ENCODE measurements around the gene PTGS1.

GRCh38 chr9:122337556-122337929, 33.3 kb upstream of the PTGS1 start:
- no peak for TF ChIP-seq MXI1 (conservative IDR thresholded peaks at IDR 0.05; ENCODE audit: poor library complexity, severe bottlenecking)
- no peak for TF ChIP-seq EP300 (conservative IDR thresholded peaks at IDR 0.05; ENCODE audit: poor library complexity, severe bottlenecking)
- TF ChIP-seq, protein P1, sequence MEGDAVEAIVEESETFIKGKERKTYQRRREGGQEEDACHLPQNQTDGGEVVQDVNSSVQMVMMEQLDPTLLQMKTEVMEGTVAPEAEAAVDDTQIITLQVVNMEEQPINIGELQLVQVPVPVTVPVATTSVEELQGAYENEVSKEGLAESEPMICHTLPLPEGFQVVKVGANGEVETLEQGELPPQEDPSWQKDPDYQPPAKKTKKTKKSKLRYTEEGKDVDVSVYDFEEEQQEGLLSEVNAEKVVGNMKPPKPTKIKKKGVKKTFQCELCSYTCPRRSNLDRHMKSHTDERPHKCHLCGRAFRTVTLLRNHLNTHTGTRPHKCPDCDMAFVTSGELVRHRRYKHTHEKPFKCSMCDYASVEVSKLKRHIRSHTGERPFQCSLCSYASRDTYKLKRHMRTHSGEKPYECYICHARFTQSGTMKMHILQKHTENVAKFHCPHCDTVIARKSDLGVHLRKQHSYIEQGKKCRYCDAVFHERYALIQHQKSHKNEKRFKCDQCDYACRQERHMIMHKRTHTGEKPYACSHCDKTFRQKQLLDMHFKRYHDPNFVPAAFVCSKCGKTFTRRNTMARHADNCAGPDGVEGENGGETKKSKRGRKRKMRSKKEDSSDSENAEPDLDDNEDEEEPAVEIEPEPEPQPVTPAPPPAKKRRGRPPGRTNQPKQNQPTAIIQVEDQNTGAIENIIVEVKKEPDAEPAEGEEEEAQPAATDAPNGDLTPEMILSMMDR (IDR thresholded peaks at IDR 0.05; ENCODE audit: poor library complexity, severe bottlenecking), result no peak
- TF ChIP-seq POLR2AphosphoS5 (IDR thresholded peaks at IDR 0.05), result peak; percentile 55
- no peak for TF ChIP-seq RAD21 (conservative IDR thresholded peaks at IDR 0.05)
- TF ChIP-seq, protein P2, sequence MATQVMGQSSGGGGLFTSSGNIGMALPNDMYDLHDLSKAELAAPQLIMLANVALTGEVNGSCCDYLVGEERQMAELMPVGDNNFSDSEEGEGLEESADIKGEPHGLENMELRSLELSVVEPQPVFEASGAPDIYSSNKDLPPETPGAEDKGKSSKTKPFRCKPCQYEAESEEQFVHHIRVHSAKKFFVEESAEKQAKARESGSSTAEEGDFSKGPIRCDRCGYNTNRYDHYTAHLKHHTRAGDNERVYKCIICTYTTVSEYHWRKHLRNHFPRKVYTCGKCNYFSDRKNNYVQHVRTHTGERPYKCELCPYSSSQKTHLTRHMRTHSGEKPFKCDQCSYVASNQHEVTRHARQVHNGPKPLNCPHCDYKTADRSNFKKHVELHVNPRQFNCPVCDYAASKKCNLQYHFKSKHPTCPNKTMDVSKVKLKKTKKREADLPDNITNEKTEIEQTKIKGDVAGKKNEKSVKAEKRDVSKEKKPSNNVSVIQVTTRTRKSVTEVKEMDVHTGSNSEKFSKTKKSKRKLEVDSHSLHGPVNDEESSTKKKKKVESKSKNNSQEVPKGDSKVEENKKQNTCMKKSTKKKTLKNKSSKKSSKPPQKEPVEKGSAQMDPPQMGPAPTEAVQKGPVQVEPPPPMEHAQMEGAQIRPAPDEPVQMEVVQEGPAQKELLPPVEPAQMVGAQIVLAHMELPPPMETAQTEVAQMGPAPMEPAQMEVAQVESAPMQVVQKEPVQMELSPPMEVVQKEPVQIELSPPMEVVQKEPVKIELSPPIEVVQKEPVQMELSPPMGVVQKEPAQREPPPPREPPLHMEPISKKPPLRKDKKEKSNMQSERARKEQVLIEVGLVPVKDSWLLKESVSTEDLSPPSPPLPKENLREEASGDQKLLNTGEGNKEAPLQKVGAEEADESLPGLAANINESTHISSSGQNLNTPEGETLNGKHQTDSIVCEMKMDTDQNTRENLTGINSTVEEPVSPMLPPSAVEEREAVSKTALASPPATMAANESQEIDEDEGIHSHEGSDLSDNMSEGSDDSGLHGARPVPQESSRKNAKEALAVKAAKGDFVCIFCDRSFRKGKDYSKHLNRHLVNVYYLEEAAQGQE (IDR thresholded peaks at IDR 0.05; ENCODE audit: borderline replicate concordance), result no peak
